Mucosa of descending colon (tissue), 3 donors: ENCODE data around the gene CTSD. TPM values are rescaled to one million over a fixed set of nuclear protein-coding genes. Genes with fewer than 3 reads are reported as not detected.

Experiments used
- ATAC-seq: fragments of 200-7000 bp; cut with Tn5 transposase; one replicate; pipeline ENCODE4 v1.9.1; 2020; ENCODE audit warnings: mild to moderate bottlenecking, moderate library complexity
- DNase-seq, 3 donors: peaks; one replicate each; pipeline ENCODE4 v3.0.0-alpha.2; 2020
- H3K36me3 ChIP-seq: fragments of 200-600 bp; one replicate; pipeline ENCODE4 v1.8.0; 2021; ENCODE audit warnings: low read depth, mild to moderate bottlenecking
- H3K4me1 ChIP-seq: fragments of 200-600 bp; one replicate; pipeline ENCODE4 v1.8.0; 2021; ENCODE audit warnings: low read depth, mild to moderate bottlenecking
- H3K4me3 ChIP-seq: fragments of 200-600 bp; one replicate; pipeline ENCODE4 v1.8.0; 2021; ENCODE audit warnings: mild to moderate bottlenecking
- H3K9me3 ChIP-seq: fragments of 200-600 bp; one replicate; pipeline ENCODE4 v1.8.0; 2021; ENCODE audit warnings: mild to moderate bottlenecking
- CTCF ChIP-seq: fragments of 200-600 bp; IDR thresholded peaks from one replicate; pipeline ENCODE4 v1.8.0; 2022; ENCODE audit warnings: antibody characterized with exemption, mild to moderate bottlenecking
- intact Hi-C, 2 donors: fragments of 100-400 bp; cut with DNase I in 1 of 2; cut with micrococcal nuclease in 1 of 2; formaldehyde crosslinking; loops; one replicate each; pipeline versions ENCODE4 v1.11.0 to v1.11.1; 2022; cut with DNase I, micrococcal nuclease
- total RNA-seq, 3 donors: library from RNA; stranded (reverse); fragmentation: NEBNext Ultra II Directional in 2 of 3; extraction: Animal tissue kit (Norgen Biotek cat#: 25700) in 2 of 3; gene quantifications; one replicate each; pipeline versions ENCODE4 v1.2.1 to v1.2.4, GENCODE V29; 2021 to 2023
- donor health status: DM: no; HTN: no; CAD: no; lungs with moderate emphysema.
- donor health status: DM: no; HTN: no; CAD: no.
- donor health status: DM: no; HTN: yes; CAD: no.

CTSD gene
- total RNA-seq, 3 donors from 2014 or later = 631 to 1,107 (median 1,007) TPM

GRCh38 chr11:1778141-1778911 lies 14.6 kb upstream of the CTSD start:
- no peak for DNase-seq
- Histone ChIP-seq H3K9me3 (no peaks in the 10 kb centered on the region), H3K36me3 (no peaks in the 10 kb centered on the region), H3K4me3 (no peak overlapping the region), H3K4me1 (no peaks in the 10 kb centered on the region)
- intact Hi-C loops = no loop called here
- TF ChIP-seq CTCF = no peak
- ATAC-seq = no peak

- Histone ChIP-seq H3K36me3 (no peaks in the 10 kb centered on the region), H3K4me1 (no peaks in the 10 kb centered on the region), H3K4me3 (no peak overlapping the region), H3K9me3 (no peaks in the 10 kb centered on the region)
- TF ChIP-seq CTCF = no peak
- intact Hi-C loops = no loop called here
- ATAC-seq = no peak
- no peak for DNase-seq
Observed at GRCh38 chr11:1777737-1778136, 14.0 kb upstream of the CTSD start.

GRCh38 chr11:1776944-1777715 lies 13.4 kb upstream of the CTSD start:
- no peaks in the 10 kb centered on the region for H3K36me3 ChIP-seq
- no peak for ATAC-seq
- no peaks in the 10 kb centered on the region for H3K4me1 ChIP-seq
- no peak for DNase-seq
- no peaks in the 10 kb centered on the region for H3K9me3 ChIP-seq
- intact Hi-C loops = no loop called here
- no peak for TF ChIP-seq CTCF
- H3K4me3 ChIP-seq = no peak overlapping the region

- Histone ChIP-seq H3K36me3 (no peaks in the 10 kb centered on the region), H3K4me3 (no peak overlapping the region), H3K4me1 (no peaks in the 10 kb centered on the region), H3K9me3 (no peaks in the 10 kb centered on the region)
- intact Hi-C loops = no loop called here
- no peak for DNase-seq
- no peak for ATAC-seq
- no peak for TF ChIP-seq CTCF
Observed at GRCh38 chr11:1776331-1776851, 12.7 kb upstream of the CTSD start.

GRCh38 chr11:1774886-1775285 lies 11.2 kb upstream of the CTSD start:
- no peaks in the 10 kb centered on the region for H3K4me1 ChIP-seq
- no peak for TF ChIP-seq CTCF
- no peaks in the 10 kb centered on the region for H3K36me3 ChIP-seq
- intact Hi-C loops = no loop called here
- no peak overlapping the region for H3K4me3 ChIP-seq
- no peaks in the 10 kb centered on the region for H3K9me3 ChIP-seq
- DNase-seq (no peak), ATAC-seq (no peak)
